ENCODE measurements around the gene KAT6B.

The KAT6B gene

DNA sequence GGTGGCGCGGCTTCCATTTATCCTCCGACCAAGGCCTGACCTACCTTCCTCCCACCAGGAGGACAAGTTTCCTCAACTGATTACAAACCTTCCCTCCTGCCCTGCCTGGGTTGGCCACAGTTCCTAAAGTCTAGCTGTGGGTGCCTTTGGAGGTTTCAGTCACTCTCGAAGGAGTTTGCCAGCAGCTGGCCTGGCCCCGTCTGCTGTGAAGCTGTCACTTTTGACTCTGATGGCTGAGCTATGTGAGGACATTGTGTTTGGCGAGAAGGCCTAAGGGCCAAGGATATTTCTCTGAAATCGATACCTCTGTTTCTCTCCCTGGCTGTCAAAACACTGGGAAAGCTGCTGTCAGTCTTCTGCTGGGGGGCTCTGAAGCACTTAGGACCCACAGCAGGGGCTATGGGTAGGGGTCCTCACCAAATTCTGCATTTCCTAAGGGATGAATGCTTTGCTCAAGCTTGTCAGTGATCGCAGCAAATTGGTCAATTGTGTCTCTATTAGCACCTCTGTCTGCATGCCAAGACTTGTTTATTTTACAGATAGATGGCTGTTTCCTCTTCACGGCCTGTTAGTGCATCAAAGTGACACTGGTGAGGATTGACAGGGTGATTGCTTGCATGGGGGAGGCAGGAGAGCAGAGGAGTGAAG lies 253.2 kb downstream of the KAT6B start:
- no peak for DNase-seq

GRCh38 chr10:75080554-75080953 lies 254.2 kb downstream of the KAT6B start:
- DNase-seq: no peak

DNA sequence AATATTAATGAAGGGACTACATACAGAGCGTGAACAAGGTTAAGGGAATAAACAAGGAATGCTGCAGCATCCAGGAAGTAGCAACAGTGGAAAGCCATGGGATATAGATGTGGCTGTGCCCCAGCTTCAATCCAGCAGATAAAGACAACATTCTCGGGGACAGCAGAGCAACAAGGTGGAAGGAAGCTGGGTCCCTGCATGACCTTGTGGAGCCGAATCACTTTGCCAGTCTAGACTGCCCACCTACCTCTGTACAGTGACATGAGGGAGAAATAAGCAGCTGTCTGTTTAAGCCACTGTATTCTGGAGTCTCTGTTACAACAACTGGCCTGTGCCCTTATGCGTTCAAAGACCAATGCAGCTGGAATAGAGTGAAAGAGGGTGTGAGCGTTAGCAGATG lies 255.0 kb downstream of the KAT6B start:
- no peak for DNase-seq
